K562 (cell line): ENCODE results near the gene TMCC1. TPM values are rescaled to one million over a fixed set of nuclear protein-coding genes. Genes with fewer than 3 reads are reported as not detected.

Experiments used
- ASH1L ChIP-seq: fragments of 450-650 bp; IDR thresholded peaks from 2 replicates; pipeline ENCODE4 v1.6.1; 2018; ENCODE audit warnings: borderline replicate concordance, mild to moderate bottlenecking, low read depth; ENCODE audit not compliant: partially characterized antibody
- GABPA ChIP-seq: fragments of 200-800 bp; sonication (Bioruptor generic); conservative IDR thresholded peaks from 2 replicates; pipeline ENCODE4 v1.6.1; 2016; ENCODE audit warnings: low read depth, missing genetic modification characterization, missing compliant biosample characterization
- HDAC3 ChIP-seq: fragments of 450-650 bp; IDR thresholded peaks from 2 replicates; pipeline ENCODE4 v1.6.1; 2018; ENCODE audit warnings: borderline replicate concordance, mild to moderate bottlenecking, moderate library complexity; ENCODE audit not compliant: partially characterized antibody
- JUNB ChIP-seq: fragments of 450-650 bp; formaldehyde crosslinking; conservative IDR thresholded peaks from 2 replicates; pipeline ENCODE4 v1.4.0; 2020; ENCODE audit warnings: mild to moderate bottlenecking
- LCOR ChIP-seq: sonication (generic); formaldehyde crosslinking; IDR thresholded peaks from 2 replicates; pipeline ENCODE4 v1.8.0; 2022; ENCODE audit warnings: mild to moderate bottlenecking, missing genetic modification reagents
- MEF2D ChIP-seq: conservative IDR thresholded peaks from 2 replicates; pipeline ENCODE4 v1.6.1; 2016; ENCODE audit warnings: low read depth, missing genetic modification characterization, missing compliant biosample characterization
- MNT ChIP-seq, 2 experiments: fragments of 450-650 bp; conservative IDR thresholded peaks; 2 replicates each; pipeline ENCODE4 v1.6.1; 2017; ENCODE audit warnings: mild to moderate bottlenecking in 2 of 2, moderate library complexity in 2 of 2
- MTA3 ChIP-seq: fragments of 450-650 bp; formaldehyde crosslinking; IDR thresholded peaks from 2 replicates; pipeline ENCODE4 v1.6.1; 2017; ENCODE audit warnings: mild to moderate bottlenecking, borderline replicate concordance
- NFRKB ChIP-seq: fragments of 450-650 bp; IDR thresholded peaks from 2 replicates; pipeline ENCODE4 v1.6.1; 2016; ENCODE audit warnings: low read depth
- POLR2G ChIP-seq: fragments of 200-400 bp; formaldehyde crosslinking; IDR thresholded peaks from 2 replicates; pipeline ENCODE4 v1.6.1; 2017; ENCODE audit warnings: low read depth, mild to moderate bottlenecking, antibody characterized with exemption, low read length, moderate library complexity
- TGIF2 ChIP-seq: sonication (generic); formaldehyde crosslinking; IDR thresholded peaks from 2 replicates; pipeline ENCODE4 v1.8.1; 2022; ENCODE audit warnings: mild to moderate bottlenecking, missing genetic modification reagents, moderate library complexity
- ZNF3 ChIP-seq: fragments of 250-450 bp; sonication (Bioruptor Pico); IDR thresholded peaks from 2 replicates; pipeline ENCODE4 v1.5.0; 2021; ENCODE audit warnings: mild to moderate bottlenecking, moderate library complexity
- ZNF408 ChIP-seq: fragments of 250-450 bp; sonication (Bioruptor Pico); IDR thresholded peaks from 2 replicates; pipeline ENCODE4 v1.4.0; 2020; ENCODE audit warnings: low read depth, mild to moderate bottlenecking, moderate library complexity
- ZNF780A ChIP-seq: fragments of 250-450 bp; sonication (Bioruptor Pico); IDR thresholded peaks from 2 replicates; pipeline ENCODE4 v1.5.0; 2021; ENCODE audit warnings: mild to moderate bottlenecking
- polyA plus RNA-seq, 8 experiments: library from polyadenylated mRNA; depleted of rRNA in 4 of 8; stranded (reverse) in 5 of 8; unstranded in 3 of 8; fragments of >200 nt; fragmentation: Nextera tagmentation in 2 of 8; fragmentation: Illumina TruSeq in 1 of 8; extraction: Ambion mirVana in 2 of 8; extraction: Trizol in 1 of 8; gene quantifications; 2 replicates each; pipeline versions ENCODE4 v1.2.1 to v1.2.3, GENCODE V29; 2011 to 2014; ENCODE audit warnings: inconsistent platforms in 1 of 8, missing spikeins in 1 of 8
- total RNA-seq, 7 experiments: library from RNA; depleted of rRNA in 6 of 7; stranded (reverse); fragments of >200 nt in 6 of 7; fragmentation: Illumina TruSeq in 2 of 7; extraction: Trizol in 2 of 7; gene quantifications; 2 replicates each; pipeline versions ENCODE4 v1.2.1 to v1.2.3, GENCODE V29; 2011 to 2021; ENCODE audit warnings: low replicate concordance in 1 of 7
- TF ChIP-seq, protein P1 (sequence below): fragments of 450-650 bp; IDR thresholded peaks from 2 replicates; pipeline ENCODE4 v1.6.1; 2016; ENCODE audit warnings: mild to moderate bottlenecking, moderate library complexity

The TMCC1 gene
- total and polyA plus RNA-seq, 9 of the 15 experiments (the other 6 are each of a cell fraction or from before 2014, with no cell fraction given): 0.89 to 8.7 (median 4.0) TPM

GRCh38 chr3:129626744-129627349 is 266.7 kb downstream of the TMCC1 start (continued):
- TF ChIP-seq, protein P1, sequence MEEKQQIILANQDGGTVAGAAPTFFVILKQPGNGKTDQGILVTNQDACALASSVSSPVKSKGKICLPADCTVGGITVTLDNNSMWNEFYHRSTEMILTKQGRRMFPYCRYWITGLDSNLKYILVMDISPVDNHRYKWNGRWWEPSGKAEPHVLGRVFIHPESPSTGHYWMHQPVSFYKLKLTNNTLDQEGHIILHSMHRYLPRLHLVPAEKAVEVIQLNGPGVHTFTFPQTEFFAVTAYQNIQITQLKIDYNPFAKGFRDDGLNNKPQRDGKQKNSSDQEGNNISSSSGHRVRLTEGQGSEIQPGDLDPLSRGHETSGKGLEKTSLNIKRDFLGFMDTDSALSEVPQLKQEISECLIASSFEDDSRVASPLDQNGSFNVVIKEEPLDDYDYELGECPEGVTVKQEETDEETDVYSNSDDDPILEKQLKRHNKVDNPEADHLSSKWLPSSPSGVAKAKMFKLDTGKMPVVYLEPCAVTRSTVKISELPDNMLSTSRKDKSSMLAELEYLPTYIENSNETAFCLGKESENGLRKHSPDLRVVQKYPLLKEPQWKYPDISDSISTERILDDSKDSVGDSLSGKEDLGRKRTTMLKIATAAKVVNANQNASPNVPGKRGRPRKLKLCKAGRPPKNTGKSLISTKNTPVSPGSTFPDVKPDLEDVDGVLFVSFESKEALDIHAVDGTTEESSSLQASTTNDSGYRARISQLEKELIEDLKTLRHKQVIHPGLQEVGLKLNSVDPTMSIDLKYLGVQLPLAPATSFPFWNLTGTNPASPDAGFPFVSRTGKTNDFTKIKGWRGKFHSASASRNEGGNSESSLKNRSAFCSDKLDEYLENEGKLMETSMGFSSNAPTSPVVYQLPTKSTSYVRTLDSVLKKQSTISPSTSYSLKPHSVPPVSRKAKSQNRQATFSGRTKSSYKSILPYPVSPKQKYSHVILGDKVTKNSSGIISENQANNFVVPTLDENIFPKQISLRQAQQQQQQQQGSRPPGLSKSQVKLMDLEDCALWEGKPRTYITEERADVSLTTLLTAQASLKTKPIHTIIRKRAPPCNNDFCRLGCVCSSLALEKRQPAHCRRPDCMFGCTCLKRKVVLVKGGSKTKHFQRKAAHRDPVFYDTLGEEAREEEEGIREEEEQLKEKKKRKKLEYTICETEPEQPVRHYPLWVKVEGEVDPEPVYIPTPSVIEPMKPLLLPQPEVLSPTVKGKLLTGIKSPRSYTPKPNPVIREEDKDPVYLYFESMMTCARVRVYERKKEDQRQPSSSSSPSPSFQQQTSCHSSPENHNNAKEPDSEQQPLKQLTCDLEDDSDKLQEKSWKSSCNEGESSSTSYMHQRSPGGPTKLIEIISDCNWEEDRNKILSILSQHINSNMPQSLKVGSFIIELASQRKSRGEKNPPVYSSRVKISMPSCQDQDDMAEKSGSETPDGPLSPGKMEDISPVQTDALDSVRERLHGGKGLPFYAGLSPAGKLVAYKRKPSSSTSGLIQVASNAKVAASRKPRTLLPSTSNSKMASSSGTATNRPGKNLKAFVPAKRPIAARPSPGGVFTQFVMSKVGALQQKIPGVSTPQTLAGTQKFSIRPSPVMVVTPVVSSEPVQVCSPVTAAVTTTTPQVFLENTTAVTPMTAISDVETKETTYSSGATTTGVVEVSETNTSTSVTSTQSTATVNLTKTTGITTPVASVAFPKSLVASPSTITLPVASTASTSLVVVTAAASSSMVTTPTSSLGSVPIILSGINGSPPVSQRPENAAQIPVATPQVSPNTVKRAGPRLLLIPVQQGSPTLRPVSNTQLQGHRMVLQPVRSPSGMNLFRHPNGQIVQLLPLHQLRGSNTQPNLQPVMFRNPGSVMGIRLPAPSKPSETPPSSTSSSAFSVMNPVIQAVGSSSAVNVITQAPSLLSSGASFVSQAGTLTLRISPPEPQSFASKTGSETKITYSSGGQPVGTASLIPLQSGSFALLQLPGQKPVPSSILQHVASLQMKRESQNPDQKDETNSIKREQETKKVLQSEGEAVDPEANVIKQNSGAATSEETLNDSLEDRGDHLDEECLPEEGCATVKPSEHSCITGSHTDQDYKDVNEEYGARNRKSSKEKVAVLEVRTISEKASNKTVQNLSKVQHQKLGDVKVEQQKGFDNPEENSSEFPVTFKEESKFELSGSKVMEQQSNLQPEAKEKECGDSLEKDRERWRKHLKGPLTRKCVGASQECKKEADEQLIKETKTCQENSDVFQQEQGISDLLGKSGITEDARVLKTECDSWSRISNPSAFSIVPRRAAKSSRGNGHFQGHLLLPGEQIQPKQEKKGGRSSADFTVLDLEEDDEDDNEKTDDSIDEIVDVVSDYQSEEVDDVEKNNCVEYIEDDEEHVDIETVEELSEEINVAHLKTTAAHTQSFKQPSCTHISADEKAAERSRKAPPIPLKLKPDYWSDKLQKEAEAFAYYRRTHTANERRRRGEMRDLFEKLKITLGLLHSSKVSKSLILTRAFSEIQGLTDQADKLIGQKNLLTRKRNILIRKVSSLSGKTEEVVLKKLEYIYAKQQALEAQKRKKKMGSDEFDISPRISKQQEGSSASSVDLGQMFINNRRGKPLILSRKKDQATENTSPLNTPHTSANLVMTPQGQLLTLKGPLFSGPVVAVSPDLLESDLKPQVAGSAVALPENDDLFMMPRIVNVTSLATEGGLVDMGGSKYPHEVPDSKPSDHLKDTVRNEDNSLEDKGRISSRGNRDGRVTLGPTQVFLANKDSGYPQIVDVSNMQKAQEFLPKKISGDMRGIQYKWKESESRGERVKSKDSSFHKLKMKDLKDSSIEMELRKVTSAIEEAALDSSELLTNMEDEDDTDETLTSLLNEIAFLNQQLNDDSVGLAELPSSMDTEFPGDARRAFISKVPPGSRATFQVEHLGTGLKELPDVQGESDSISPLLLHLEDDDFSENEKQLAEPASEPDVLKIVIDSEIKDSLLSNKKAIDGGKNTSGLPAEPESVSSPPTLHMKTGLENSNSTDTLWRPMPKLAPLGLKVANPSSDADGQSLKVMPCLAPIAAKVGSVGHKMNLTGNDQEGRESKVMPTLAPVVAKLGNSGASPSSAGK: peak; percentile 31; the same call in 1 of the 2 replicates
- 0 out of 2 replicates have a peak, but pooled peaks have one; percentile 36 for TF ChIP-seq NFRKB
- no peak for TF ChIP-seq JUNB
- no peak for TF ChIP-seq ASH1L
- TF ChIP-seq MTA3: no peak
- TF ChIP-seq POLR2G: peak; percentile 85
- TF ChIP-seq HDAC3: no peak
- no peak for TF ChIP-seq ZNF408
- no peak for TF ChIP-seq TGIF2 (CRISPR knock-in tag)
- TF ChIP-seq MNT (conservative IDR thresholded peaks at IDR 0.05): peak in 1 of 2 experiments; percentile 39; a peak in 1 of 4 replicates
- peak; percentile 25; the same call in 1 of the 2 replicates for TF ChIP-seq LCOR (CRISPR knock-in tag)
- TF ChIP-seq GABPA (tag): peak; percentile 95
- TF ChIP-seq ZNF780A (CRISPR knock-in tag): no peak
- no peak for TF ChIP-seq ZNF3 (CRISPR knock-in tag)
- TF ChIP-seq MEF2D (tag): no peak
